Upper lobe of right lung (tissue), 1 donor: ENCODE data around the gene WDR31. TPM values are rescaled to one million over a fixed set of nuclear protein-coding genes. Genes with fewer than 3 reads are reported as not detected.
A peak's percentile ranks its signal among the peaks of the same experiment; 100 is the strongest.

Experiments used
- ATAC-seq: fragments of 200-7000 bp; cut with Tn5 transposase; one replicate; pipeline ENCODE4 v1.9.1; 2020; ENCODE audit warnings: mild to moderate bottlenecking, moderate library complexity
- DNase-seq: peaks from one replicate; pipeline ENCODE4 v3.0.0-alpha.2; 2020
- H3K27ac ChIP-seq: fragments of 200-600 bp; one replicate; pipeline ENCODE4 v1.8.0; 2022
- H3K27me3 ChIP-seq: fragments of 200-600 bp; one replicate; pipeline ENCODE4 v1.8.0; 2022; ENCODE audit warnings: mild to moderate bottlenecking
- H3K36me3 ChIP-seq: fragments of 200-600 bp; one replicate; pipeline ENCODE4 v1.8.0; 2022
- H3K4me1 ChIP-seq: fragments of 200-600 bp; one replicate; pipeline ENCODE4 v1.8.0; 2022
- H3K4me3 ChIP-seq: fragments of 200-600 bp; one replicate; pipeline ENCODE4 v1.8.0; 2022; ENCODE audit warnings: mild to moderate bottlenecking
- H3K9me3 ChIP-seq: fragments of 200-600 bp; one replicate; pipeline ENCODE4 v1.8.0; 2022
- CTCF ChIP-seq: fragments of 200-600 bp; IDR thresholded peaks from one replicate; pipeline ENCODE4 v1.8.0; 2022; ENCODE audit warnings: antibody characterized with exemption
- intact Hi-C: fragments of 100-400 bp; cut with DNase I; formaldehyde crosslinking; loops from one replicate; pipeline ENCODE4 v1.11.0; 2022
- total RNA-seq: library from RNA; stranded (reverse); fragmentation: NEBNext Ultra II Directional; extraction: Animal tissue kit (Norgen Biotek cat#: 25700); gene quantifications from one replicate; pipeline ENCODE4 v1.2.1, GENCODE V29; 2021
- donor health status: DM: no; HTN: yes; CAD: no; lungs with severe emphysema.

Gene WDR31
- total RNA-seq, 1 donor from 2014 or later = 2.6 TPM

- DNase-seq (peak; percentile 80), ATAC-seq (peak; percentile 93)
- Histone ChIP-seq H3K4me1 (peaks cover 15% of the 10 kb centered on the region), H3K27me3 (no peaks in the 10 kb centered on the region), H3K4me3 (peak within 1 kb of the TSS; percentile 58), H3K9me3 (no peaks in the 10 kb centered on the region), H3K36me3 (no peaks in the 10 kb centered on the region), H3K27ac (peak within 1 kb of the TSS; percentile 24)
- intact Hi-C loops = no loop called here
- TF ChIP-seq CTCF = no peak
Observed at GRCh38 chr9:113349445-113350094, 9.5 kb upstream of the WDR31 start, which contains the start of gene BSPRY. BSPRY (plus strand) TSS chr9:113349541; CDS start chr9:113349580, 39 bp downstream.

- ATAC-seq (peak; percentile 2), DNase-seq (no peak)
- intact Hi-C loops = no loop called here
- no peaks in the 10 kb centered on the region for H3K9me3 ChIP-seq
- TF ChIP-seq CTCF = no peak
- H3K4me3 ChIP-seq = peak overlapping the region; percentile 58
- H3K36me3 ChIP-seq = no peaks in the 10 kb centered on the region
- peaks cover 16% of the 10 kb centered on the region for H3K4me1 ChIP-seq
- H3K27ac ChIP-seq = no peak overlapping the region
- no peaks in the 10 kb centered on the region for H3K27me3 ChIP-seq
Observed at GRCh38 chr9:113349066-113349444, 9.0 kb upstream of the WDR31 start.

GRCh38 chr9:113348437-113348836, 8.4 kb upstream of the WDR31 start:
- ATAC-seq = no peak
- Histone ChIP-seq H3K4me3 (no peak overlapping the region), H3K27ac (no peak overlapping the region), H3K4me1 (peaks cover 18% of the 10 kb centered on the region), H3K9me3 (no peaks in the 10 kb centered on the region), H3K36me3 (no peaks in the 10 kb centered on the region), H3K27me3 (no peaks in the 10 kb centered on the region)
- TF ChIP-seq CTCF = no peak
- no peak for DNase-seq
- intact Hi-C loops = no loop called here

- Histone ChIP-seq H3K9me3 (no peaks in the 10 kb centered on the region), H3K36me3 (no peaks in the 10 kb centered on the region), H3K4me1 (peaks cover 12% of the 10 kb centered on the region), H3K27me3 (no peaks in the 10 kb centered on the region), H3K4me3 (no peak overlapping the region), H3K27ac (no peak overlapping the region)
- no peak for ATAC-seq
- no peak for DNase-seq
- intact Hi-C loops = no loop called here
- TF ChIP-seq CTCF = no peak
Observed at GRCh38 chr9:113345671-113346070, 5.6 kb upstream of the WDR31 start.

GRCh38 chr9:113345190-113345589, 5.1 kb upstream of the WDR31 start:
- TF ChIP-seq CTCF = no peak
- Histone ChIP-seq H3K27me3 (no peaks in the 10 kb centered on the region), H3K36me3 (no peaks in the 10 kb centered on the region), H3K27ac (no peak overlapping the region), H3K4me1 (peaks cover 7% of the 10 kb centered on the region), H3K9me3 (no peaks in the 10 kb centered on the region), H3K4me3 (no peak overlapping the region)
- ATAC-seq (no peak), DNase-seq (no peak)
- intact Hi-C loops = no loop called here
